Cardiac muscle cell (in vitro differentiated cells and primary cell): Measurements from ENCODE around the gene IL17RD. TPM values are rescaled to one million over a fixed set of nuclear protein-coding genes. Genes with fewer than 3 reads are reported as not detected.

Experiments used
- DNase-seq, 2 donors: peaks; one replicate each; pipeline versions ENCODE4 v3.0.0 to v3.0.0-alpha.2; 2010 to 2017; ENCODE audit warnings: low read depth in 1 of 2, low spot score in 1 of 2
- H3K27ac ChIP-seq: fragments of 200-600 bp; sonication (generic); 2 replicates; pipeline ENCODE4 v1.5.1; 2016
- H3K27me3 ChIP-seq: fragments of 200-600 bp; sonication (generic); 2 replicates; pipeline ENCODE4 v1.6.0; 2016; ENCODE audit warnings: control low read depth
- H3K36me3 ChIP-seq: fragments of 200-600 bp; sonication (generic); 2 replicates; pipeline ENCODE4 v1.5.1; 2016; ENCODE audit warnings: control low read depth
- H3K4me1 ChIP-seq: fragments of 200-600 bp; sonication (generic); 2 replicates; pipeline ENCODE4 v1.8.1; 2017; ENCODE audit warnings: low read depth, mild to moderate bottlenecking, mixed run types
- H3K4me3 ChIP-seq: fragments of 200-600 bp; sonication (generic); 2 replicates; pipeline ENCODE4 v1.5.1; 2016; ENCODE audit warnings: mild to moderate bottlenecking
- H3K9me3 ChIP-seq: fragments of 200-600 bp; sonication (generic); 2 replicates; pipeline ENCODE4 v1.5.1; 2017; ENCODE audit warnings: low read depth, mild to moderate bottlenecking, control low read depth
- CTCF ChIP-seq: IDR thresholded peaks from 2 replicates; pipeline ENCODE4 v1.5.1; 2012; ENCODE audit warnings: low read depth, mild to moderate bottlenecking, low read length
- polyA plus RNA-seq: library from polyadenylated mRNA; unstranded; fragments of >200 nt; fragmentation: Nextera tagmentation; extraction: Ambion mirVana; gene quantifications from 2 replicates; pipeline ENCODE4 v1.2.1, GENCODE V29; 2016
- total RNA-seq: library from RNA; depleted of rRNA; stranded (reverse); fragments of >200 nt; gene quantifications from 2 replicates; pipeline ENCODE4 v1.2.3, GENCODE V29; 2016

The IL17RD gene
- total and polyA plus RNA-seq, 2 experiments from 2014 or later, result 7.4 to 110 TPM

- DNase-seq, result no peak
- Histone ChIP-seq H3K9me3 (no peaks in the 10 kb centered on the region), H3K4me1 (peaks cover 8% of the 10 kb centered on the region), H3K27me3 (no peaks in the 10 kb centered on the region), H3K4me3 (no peak overlapping the region), H3K36me3 (no peaks in the 10 kb centered on the region), H3K27ac (no peak overlapping the region)
- TF ChIP-seq CTCF, result no peak
These were observed 100.6 kb downstream of the IL17RD start for GRCh38 chr3:57064572-57064971.

GRCh38 chr3:57064001-57064400, 101.2 kb downstream of the IL17RD start:
- Histone ChIP-seq H3K9me3 (no peaks in the 10 kb centered on the region), H3K36me3 (no peaks in the 10 kb centered on the region), H3K4me3 (no peak overlapping the region), H3K27ac (no peak overlapping the region), H3K4me1 (peaks cover 8% of the 10 kb centered on the region), H3K27me3 (no peaks in the 10 kb centered on the region)
- TF ChIP-seq CTCF, result no peak
- no peak for DNase-seq

- H3K36me3 ChIP-seq, result no peaks in the 10 kb centered on the region
- no peaks in the 10 kb centered on the region for H3K27me3 ChIP-seq
- no peak for TF ChIP-seq CTCF
- H3K4me1 ChIP-seq, result peaks cover 2% of the 10 kb centered on the region
- H3K27ac ChIP-seq, result no peak overlapping the region
- no peak overlapping the region for H3K4me3 ChIP-seq
- H3K9me3 ChIP-seq, result no peaks in the 10 kb centered on the region
- no peak for DNase-seq
These were observed 102.1 kb downstream of the IL17RD start for GRCh38 chr3:57063032-57063431.

GRCh38 chr3:57062101-57062631, 103.0 kb downstream of the IL17RD start:
- Histone ChIP-seq H3K9me3 (no peaks in the 10 kb centered on the region), H3K4me1 (peaks cover 2% of the 10 kb centered on the region), H3K4me3 (no peak overlapping the region), H3K36me3 (no peaks in the 10 kb centered on the region), H3K27me3 (no peaks in the 10 kb centered on the region), H3K27ac (peak overlapping the region; percentile 45)
- no peak for DNase-seq
- TF ChIP-seq CTCF, result no peak

- no peak for TF ChIP-seq CTCF
- Histone ChIP-seq H3K27me3 (no peaks in the 10 kb centered on the region), H3K4me3 (no peak overlapping the region), H3K36me3 (no peaks in the 10 kb centered on the region), H3K9me3 (no peaks in the 10 kb centered on the region), H3K4me1 (peaks cover 2% of the 10 kb centered on the region), H3K27ac (no peak overlapping the region)
- DNase-seq, result no peak
These were observed 103.6 kb downstream of the IL17RD start for GRCh38 chr3:57061556-57061955.
